HepG2 (cell line): Measurements from ENCODE around the gene PHF19. TPM values are rescaled to one million over a fixed set of nuclear protein-coding genes. Genes with fewer than 3 reads are reported as not detected.

Experiments used
- ATAC-seq: fragments of 200-7000 bp; cut with Tn5 transposase; 3 replicates; pipeline ENCODE4 v1.9.1; 2020; ENCODE audit warnings: mild to moderate bottlenecking, moderate library complexity
- BruUV-seq: library from RNA; stranded (reverse); fragments of 400-500 nt; replicated peaks from 2 replicates; lab custom pipeline; 2021; lab: Mats Ljungman, UMichigan
- CTCF ChIA-PET: fragments of 300-600 bp; formaldehyde crosslinking; extraction: SDS; loops from one replicate; lab custom pipeline; 2021; ENCODE audit warnings: low total read pairs, inconsistent platforms, low intra/inter-chr PET ratio; lab: Yijun Ruan, JAX
- POLR2A ChIA-PET: fragments of 350-600 bp; sonication (Branson Sonifier 250); formaldehyde crosslinking; loops from one replicate; lab custom pipeline; 2020; ENCODE audit warnings: antibody characterized with exemption, inconsistent platforms; lab: Yijun Ruan, JAX
- DNase-seq: peaks from one replicate; pipeline ENCODE4 v3.0.0-alpha.2; 2015; ENCODE audit warnings: low spot score
- FAIRE-seq: peaks from 3 replicates; lab custom pipeline; 2011; peaks lifted over from hg19 to GRCh38; lab: Jason Lieb, UNC
- H2AFZ ChIP-seq: one replicate; pipeline ENCODE4 v1.6.1; 2011; ENCODE audit warnings: low read length, inconsistent platforms
- H3K27ac ChIP-seq: fragments of 300-600 bp; 3 replicates; pipeline ENCODE4 v1.8.0; 2011; ENCODE audit warnings: mixed run types, mild to moderate bottlenecking, mixed read lengths, low read length, inconsistent platforms; ENCODE audit not compliant: insufficient read depth; ENCODE audit errors: extremely low read length
- H3K27me3 ChIP-seq, 2 experiments: fragments of 200-600 bp in 1 of 2; 2 replicates in 1 of 2; 3 replicates in 1 of 2; pipeline versions ENCODE4 v1.6.0 to v1.8.0; 2011; ENCODE audit warnings: low read length in 2 of 2, mild to moderate bottlenecking in 2 of 2, moderate library complexity in 2 of 2, inconsistent platforms in 1 of 2; ENCODE audit not compliant: insufficient read depth in 2 of 2, control insufficient read depth in 1 of 2
- H3K36me3 ChIP-seq, 2 experiments: fragments of 200-600 bp in 1 of 2; replicated peaks in 1 of 2; 2 replicates in 1 of 2; 3 replicates in 1 of 2; pipeline versions ENCODE4 v1.5.1 to v1.8.0; 2011; ENCODE audit warnings: low read length in 2 of 2, inconsistent platforms in 1 of 2; ENCODE audit not compliant: insufficient read depth in 2 of 2, control insufficient read depth in 1 of 2
- H3K4me1 ChIP-seq: 2 replicates; pipeline ENCODE4 v1.5.1; 2012; ENCODE audit warnings: low read length, inconsistent platforms; ENCODE audit not compliant: insufficient read depth
- H3K4me2 ChIP-seq: 2 replicates; pipeline ENCODE4 v1.6.0; 2011; ENCODE audit warnings: low read depth, low read length, inconsistent platforms
- H3K4me3 ChIP-seq, 3 experiments: fragments of 200-600 bp in 1 of 3; sonication (generic), shearing (Covaris generic) in 1 of 3; replicated peaks in 1 of 3; 2 replicates each; pipeline ENCODE4 v1.5.1; 2011 to 2016; ENCODE audit warnings: low read length in 3 of 3, inconsistent platforms in 2 of 3, low read depth in 2 of 3, mild to moderate bottlenecking in 2 of 3, control low read depth in 1 of 3, mixed read lengths in 1 of 3; ENCODE audit not compliant: insufficient read depth in 1 of 3
- H3K79me2 ChIP-seq: one replicate; pipeline ENCODE4 v1.6.1; 2011; ENCODE audit warnings: low read length, inconsistent platforms; ENCODE audit not compliant: insufficient read depth
- H3K9ac ChIP-seq: 2 replicates; pipeline ENCODE4 v1.6.0; 2011; ENCODE audit warnings: mild to moderate bottlenecking, low read depth, low read length, inconsistent platforms; ENCODE audit not compliant: insufficient read depth
- H3K9me3 ChIP-seq: 2 replicates; pipeline ENCODE4 v1.5.1; 2012; ENCODE audit warnings: mild to moderate bottlenecking, low read length
- H4K20me1 ChIP-seq: 2 replicates; pipeline ENCODE4 v1.6.0; 2011; ENCODE audit warnings: inconsistent platforms, mild to moderate bottlenecking, low read length, moderate library complexity; ENCODE audit not compliant: insufficient read depth
- KDM5B ChIP-seq: sonication (generic); formaldehyde crosslinking; IDR thresholded peaks from 2 replicates; pipeline ENCODE4 v1.4.0; 2020; ENCODE audit warnings: missing genetic modification reagents, mild to moderate bottlenecking, borderline replicate concordance
- MAFG ChIP-seq: sonication (generic); formaldehyde crosslinking; IDR thresholded peaks from 2 replicates; pipeline ENCODE4 v1.5.1; 2020; ENCODE audit warnings: mild to moderate bottlenecking, missing genetic modification reagents
- MTA1 ChIP-seq: sonication (generic); formaldehyde crosslinking; IDR thresholded peaks from 2 replicates; pipeline ENCODE4 v1.4.0; 2020; ENCODE audit warnings: missing genetic modification reagents, mild to moderate bottlenecking, borderline replicate concordance
- ZFY ChIP-seq: sonication (generic); formaldehyde crosslinking; IDR thresholded peaks from 2 replicates; pipeline ENCODE4 v1.4.0; 2020; ENCODE audit warnings: missing genetic modification reagents
- ZKSCAN8 ChIP-seq: IDR thresholded peaks from 2 replicates; pipeline ENCODE4 v1.6.1; 2016; ENCODE audit warnings: borderline replicate concordance, missing genetic modification reagents, missing compliant biosample characterization
- ZNF101 ChIP-seq: sonication (generic); formaldehyde crosslinking; IDR thresholded peaks from 2 replicates; pipeline ENCODE4 v1.4.0; 2020; ENCODE audit warnings: mild to moderate bottlenecking, low read depth, missing genetic modification reagents, borderline replicate concordance
- ZNF563 ChIP-seq: sonication (generic); formaldehyde crosslinking; IDR thresholded peaks from 2 replicates; pipeline ENCODE4 v1.8.0; 2022; ENCODE audit warnings: mild to moderate bottlenecking, moderate library complexity, missing genetic modification reagents
- ZNF570 ChIP-seq: sonication (generic); formaldehyde crosslinking; IDR thresholded peaks from 2 replicates; pipeline ENCODE4 v1.4.0; 2020; ENCODE audit warnings: mild to moderate bottlenecking, missing genetic modification reagents, borderline replicate concordance
- ZNF784 ChIP-seq: sonication (generic); formaldehyde crosslinking; IDR thresholded peaks from 2 replicates; pipeline ENCODE4 v1.5.1; 2020; ENCODE audit warnings: missing genetic modification reagents, mild to moderate bottlenecking, borderline replicate concordance
- in situ Hi-C: cut with HindIII; loops from 2 replicates; pipeline ENCODE4 v1.10.0; 2017; ENCODE audit warnings: low pct_unique_long_range_greater_than_20kb; ENCODE audit not compliant: extremely low pct_ligation_motif_present
- intact Hi-C: fragments of 100-400 bp; cut with micrococcal nuclease; formaldehyde crosslinking; loops from one replicate; pipeline ENCODE4 v1.10.0; 2022; ENCODE audit not compliant: unreplicated experiment
- polyA plus RNA-seq, 8 experiments: library from polyadenylated mRNA; depleted of rRNA in 3 of 8; stranded (reverse) in 7 of 8; unstranded in 1 of 8; fragments of >200 nt; fragmentation: Illumina TruSeq in 4 of 8; extraction: Trizol in 4 of 8; gene quantifications; 2 replicates each; pipeline versions ENCODE4 v1.2.1 to v1.2.3, GENCODE V29; 2011 to 2016; ENCODE audit warnings: low read depth in 4 of 8, missing spikeins in 1 of 8, mixed read lengths in 1 of 8; ENCODE audit not compliant: insufficient read depth in 1 of 8
- total RNA-seq, 5 experiments: library from RNA; depleted of rRNA; stranded (reverse); fragments of >200 nt; fragmentation: Illumina TruSeq; extraction: Trizol; gene quantifications; 2 replicates each; pipeline ENCODE4 v1.2.3, GENCODE V29; 2016; ENCODE audit warnings: low read depth in 1 of 5

PHF19 gene
- total and polyA plus RNA-seq, 2 of the 13 experiments (the other 11 are each of a cell fraction or from before 2014, with no cell fraction given), result 29.7 to 41.3 TPM

- no peak for TF ChIP-seq ZNF101 (CRISPR knock-in tag)
- TF ChIP-seq ZFY (CRISPR knock-in tag), result no peak
- no peak for TF ChIP-seq ZNF784 (CRISPR knock-in tag)
- TF ChIP-seq, all 625 proteins: peak for 0
Measured at GRCh38 chr9:120833325-120833724, 43.7 kb downstream of the PHF19 start (continued).

- Histone ChIP-seq H3K27ac (no peak overlapping the region), H3K9me3 (no peaks in the 10 kb centered on the region), H4K20me1 (no peaks in the 10 kb centered on the region), H3K4me1 (no peaks in the 10 kb centered on the region), H3K9ac (no peak overlapping the region), H3K4me2 (no peak overlapping the region), H3K4me3 (no peak overlapping the region), H3K79me2 (peaks cover 2% of the 10 kb centered on the region), H3K27me3 (no peaks in the 10 kb centered on the region), H3K36me3 (peaks cover 4 to 47% of the 10 kb centered on the region in 2 experiments), H2AFZ (no peak overlapping the region)
- BruUV-seq, result no TSS peak
- intact Hi-C loops (no loop called here), in situ Hi-C loops (no loop called here)
- DNase-seq (no peak), ATAC-seq (no peak), FAIRE-seq (no peak)
- ChIA-PET CTCF (no interaction called here), POLR2A (interaction anchor here (1.2 kb wide), 1 partner anchor 40 kb away, joined by 3 read pairs; the partner anchor contains the start of gene FBXW2)
- TF ChIP-seq MAFG (no peak), ZNF563 (CRISPR knock-in tag) (no peak), ZNF570 (CRISPR knock-in tag) (no peak), KDM5B (CRISPR knock-in tag) (no peak), MTA1 (no peak), ZKSCAN8 (no peak)
Measured at GRCh38 chr9:120832807-120833206, 44.2 kb downstream of the PHF19 start.
